ENCODE results near the gene ARL5A. TPM values are rescaled to one million over a fixed set of nuclear protein-coding genes. Genes with fewer than 3 reads are reported as not detected.

The ARL5A gene, protein sequence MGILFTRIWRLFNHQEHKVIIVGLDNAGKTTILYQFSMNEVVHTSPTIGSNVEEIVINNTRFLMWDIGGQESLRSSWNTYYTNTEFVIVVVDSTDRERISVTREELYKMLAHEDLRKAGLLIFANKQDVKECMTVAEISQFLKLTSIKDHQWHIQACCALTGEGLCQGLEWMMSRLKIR
- 42.9 and 50.1 TPM in 2 replicates for total RNA-seq

GRCh38 chr2:151828143-151828889, at the start of gene ARL5A:
ARL5A (minus strand) TSS chr2:151828421; CDS start chr2:151828176, 245 bp downstream.

Other genes starting within 250 kb of the ARL5A start
- gene NEB, start 93.9 kb downstream of the ARL5A start, total RNA-seq = 0.12 and 3.5 TPM in 2 replicates

Measured in pericardium fibroblast (primary cell).